ENCODE measurements around the gene TCAP.

Gene TCAP

DNA sequence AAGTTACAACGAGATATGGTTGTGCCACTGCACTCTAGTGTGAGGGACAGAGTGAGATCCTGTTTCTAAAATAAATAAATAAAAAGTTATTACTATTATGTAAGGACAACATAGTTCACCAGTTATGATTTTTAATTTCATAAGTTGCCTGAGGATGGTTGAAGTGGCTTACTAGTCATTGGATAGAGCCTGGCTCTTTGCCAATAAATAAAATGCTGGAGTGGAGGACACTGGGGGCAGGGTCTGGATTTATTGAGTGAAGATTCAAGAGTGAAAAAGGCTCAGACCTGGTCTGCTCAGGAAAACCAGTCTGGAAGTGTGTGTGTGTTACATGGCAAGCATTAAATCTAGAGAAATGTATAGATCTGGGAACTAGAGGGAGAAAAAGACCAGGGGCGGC, 26.1 kb upstream of the TCAP start:
- Histone ChIP-seq H4K20me1 (ENCODE audit: insufficient read depth, low read length) (peaks cover 35% of the 10 kb centered on the region), H3K36me3 (replicated peaks; ENCODE audit: low read depth, low read length) (no peaks in the 10 kb centered on the region), H3K4me1 (ENCODE audit: low read length) (peaks cover 28% of the 10 kb centered on the region), H3K4me3 (ENCODE audit: low read length) (no peak overlapping the region), H2AFZ (ENCODE audit: low read depth, low read length) (no peak overlapping the region), H3K9ac (ENCODE audit: low read length) (no peak overlapping the region), H3K27me3 (ENCODE audit: low read depth, low read length) (no peaks in the 10 kb centered on the region), H3K9me3 (ENCODE audit: insufficient read depth, low read length) (no peaks in the 10 kb centered on the region), H3K4me2 (ENCODE audit: low read length) (no peak overlapping the region), H3K27ac (ENCODE audit: low read length) (no peak overlapping the region), H3K79me2 (ENCODE audit: low read length) (peaks cover 52% of the 10 kb centered on the region)
- no peak for TF ChIP-seq EZH2phosphoT487 (IDR thresholded peaks at IDR 0.05; ENCODE audit: low read depth)
- TF ChIP-seq, protein P1, sequence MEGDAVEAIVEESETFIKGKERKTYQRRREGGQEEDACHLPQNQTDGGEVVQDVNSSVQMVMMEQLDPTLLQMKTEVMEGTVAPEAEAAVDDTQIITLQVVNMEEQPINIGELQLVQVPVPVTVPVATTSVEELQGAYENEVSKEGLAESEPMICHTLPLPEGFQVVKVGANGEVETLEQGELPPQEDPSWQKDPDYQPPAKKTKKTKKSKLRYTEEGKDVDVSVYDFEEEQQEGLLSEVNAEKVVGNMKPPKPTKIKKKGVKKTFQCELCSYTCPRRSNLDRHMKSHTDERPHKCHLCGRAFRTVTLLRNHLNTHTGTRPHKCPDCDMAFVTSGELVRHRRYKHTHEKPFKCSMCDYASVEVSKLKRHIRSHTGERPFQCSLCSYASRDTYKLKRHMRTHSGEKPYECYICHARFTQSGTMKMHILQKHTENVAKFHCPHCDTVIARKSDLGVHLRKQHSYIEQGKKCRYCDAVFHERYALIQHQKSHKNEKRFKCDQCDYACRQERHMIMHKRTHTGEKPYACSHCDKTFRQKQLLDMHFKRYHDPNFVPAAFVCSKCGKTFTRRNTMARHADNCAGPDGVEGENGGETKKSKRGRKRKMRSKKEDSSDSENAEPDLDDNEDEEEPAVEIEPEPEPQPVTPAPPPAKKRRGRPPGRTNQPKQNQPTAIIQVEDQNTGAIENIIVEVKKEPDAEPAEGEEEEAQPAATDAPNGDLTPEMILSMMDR (IDR thresholded peaks at IDR 0.05; ENCODE audit: low read depth, low read length): no peak

DNA sequence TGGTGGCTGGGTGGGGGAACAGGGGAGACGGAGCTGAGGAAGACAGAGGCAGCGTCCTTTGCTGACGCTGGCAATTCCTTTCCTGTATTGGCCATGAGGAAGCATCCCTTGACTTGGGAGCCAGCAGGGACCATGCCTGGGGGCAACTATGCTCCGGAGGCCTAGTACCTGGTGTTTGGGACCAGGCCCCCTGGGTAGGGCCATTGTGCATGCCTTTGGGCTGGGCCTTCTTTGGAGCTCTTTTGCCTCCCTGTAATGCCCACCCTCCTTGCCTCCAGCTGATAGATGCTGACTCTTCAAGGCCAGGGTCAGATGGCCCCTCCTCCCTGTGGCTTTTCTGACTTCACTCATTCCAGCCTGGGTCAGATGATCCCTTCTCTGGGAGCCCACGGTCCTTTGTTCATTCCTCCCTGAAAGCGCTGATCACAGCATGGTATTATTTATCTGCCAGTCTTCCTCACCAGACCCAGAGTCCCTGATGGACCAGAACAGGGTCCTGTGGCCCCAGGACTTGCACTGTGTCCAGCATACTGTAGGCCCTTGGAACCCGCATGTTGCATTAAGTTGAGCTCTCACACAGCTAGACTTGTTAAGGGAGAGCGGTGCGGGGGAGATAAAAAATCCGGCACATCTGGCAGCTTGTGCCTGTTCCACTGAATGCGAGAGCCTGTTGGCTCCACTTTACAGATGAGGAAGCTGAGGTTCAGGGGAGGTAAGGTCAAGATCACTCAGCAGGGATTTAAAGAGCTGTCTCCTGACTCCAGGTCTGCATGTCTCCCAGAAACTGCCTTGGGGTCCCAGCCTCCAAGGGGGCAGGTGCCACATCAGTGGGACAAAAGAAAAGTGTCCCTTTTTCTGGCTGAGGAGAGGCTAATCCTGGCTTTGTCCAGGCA, 25.3 kb upstream of the TCAP start:
- H3K9ac ChIP-seq (ENCODE audit: low read length): no peak overlapping the region
- no peaks in the 10 kb centered on the region for H3K9me3 ChIP-seq (ENCODE audit: insufficient read depth, low read length)
- no peak overlapping the region for H2AFZ ChIP-seq (ENCODE audit: low read depth, low read length)
- no peak for TF ChIP-seq EZH2phosphoT487 (IDR thresholded peaks at IDR 0.05; ENCODE audit: low read depth)
- TF ChIP-seq, protein P1 (IDR thresholded peaks at IDR 0.05; ENCODE audit: low read depth, low read length): no peak
- no peak overlapping the region for H3K4me2 ChIP-seq (ENCODE audit: low read length)
- no peak overlapping the region for H3K27ac ChIP-seq (ENCODE audit: low read length)
- no peaks in the 10 kb centered on the region for H3K36me3 ChIP-seq (replicated peaks; ENCODE audit: low read depth, low read length)
- no peaks in the 10 kb centered on the region for H3K27me3 ChIP-seq (ENCODE audit: low read depth, low read length)
- no peak overlapping the region for H3K4me3 ChIP-seq (ENCODE audit: low read length)
- peaks cover 28% of the 10 kb centered on the region for H3K4me1 ChIP-seq (ENCODE audit: low read length)
- peaks cover 38% of the 10 kb centered on the region for H4K20me1 ChIP-seq (ENCODE audit: insufficient read depth, low read length)
- H3K79me2 ChIP-seq (ENCODE audit: low read length): peaks cover 52% of the 10 kb centered on the region

DNA sequence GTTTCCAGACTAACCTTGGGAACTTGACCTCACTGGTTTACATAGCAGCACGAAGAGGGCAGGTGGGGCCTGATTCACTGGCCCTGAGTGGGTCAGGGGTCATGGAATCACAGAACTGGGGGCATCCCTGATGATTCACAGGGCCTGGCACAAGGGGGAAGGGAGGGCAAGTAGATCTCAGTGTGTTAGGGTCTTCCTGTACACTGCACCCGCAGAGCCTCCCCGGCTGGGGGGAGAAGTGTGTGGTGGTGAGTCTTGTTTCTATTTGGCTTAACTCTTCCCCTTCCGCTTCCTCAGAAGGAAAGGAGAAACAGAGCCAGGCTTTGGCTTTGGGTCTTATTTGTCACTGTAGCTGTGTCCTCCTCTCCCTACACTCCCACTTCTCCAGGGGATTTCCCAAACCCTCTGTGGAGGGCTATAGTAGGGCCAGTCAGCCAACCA, 24.5 kb upstream of the TCAP start:
- no peaks in the 10 kb centered on the region for H3K27me3 ChIP-seq (ENCODE audit: low read depth, low read length)
- no peak for TF ChIP-seq EZH2phosphoT487 (IDR thresholded peaks at IDR 0.05; ENCODE audit: low read depth)
- TF ChIP-seq, protein P1 (IDR thresholded peaks at IDR 0.05; ENCODE audit: low read depth, low read length): no peak
- no peak overlapping the region for H3K4me2 ChIP-seq (ENCODE audit: low read length)
- peaks cover 38% of the 10 kb centered on the region for H4K20me1 ChIP-seq (ENCODE audit: insufficient read depth, low read length)
- no peak overlapping the region for H3K27ac ChIP-seq (ENCODE audit: low read length)
- H3K4me1 ChIP-seq (ENCODE audit: low read length): peaks cover 28% of the 10 kb centered on the region
- H3K9me3 ChIP-seq (ENCODE audit: insufficient read depth, low read length): no peaks in the 10 kb centered on the region
- no peak overlapping the region for H3K9ac ChIP-seq (ENCODE audit: low read length)
- peaks cover 52% of the 10 kb centered on the region for H3K79me2 ChIP-seq (ENCODE audit: low read length)
- H3K36me3 ChIP-seq (replicated peaks; ENCODE audit: low read depth, low read length): no peaks in the 10 kb centered on the region
- no peak overlapping the region for H3K4me3 ChIP-seq (ENCODE audit: low read length)
- no peak overlapping the region for H2AFZ ChIP-seq (ENCODE audit: low read depth, low read length)

DNA sequence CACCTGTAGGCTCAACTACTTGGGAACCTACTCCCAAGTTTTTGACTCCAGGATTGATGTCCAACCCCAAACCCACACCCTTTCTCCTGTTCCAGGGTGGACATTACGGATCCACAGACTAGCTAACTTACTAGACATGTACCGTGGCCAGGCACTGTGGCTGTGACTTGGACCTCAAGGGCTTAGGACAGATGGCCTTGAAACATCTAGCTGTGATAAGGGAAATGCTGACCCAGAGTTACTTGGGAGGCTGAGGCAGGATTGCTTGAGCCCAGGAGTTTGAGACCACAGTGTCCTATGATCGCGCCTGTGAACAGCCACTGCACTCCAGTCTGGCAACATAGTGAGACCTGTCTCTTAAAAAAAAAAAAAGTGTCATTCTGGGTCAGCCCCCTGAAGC, 24.1 kb upstream of the TCAP start:
- Histone ChIP-seq H4K20me1 (ENCODE audit: insufficient read depth, low read length) (peaks cover 38% of the 10 kb centered on the region), H3K4me2 (ENCODE audit: low read length) (no peak overlapping the region), H3K36me3 (replicated peaks; ENCODE audit: low read depth, low read length) (no peaks in the 10 kb centered on the region), H3K4me1 (ENCODE audit: low read length) (peaks cover 27% of the 10 kb centered on the region), H2AFZ (ENCODE audit: low read depth, low read length) (no peak overlapping the region), H3K27ac (ENCODE audit: low read length) (no peak overlapping the region), H3K27me3 (ENCODE audit: low read depth, low read length) (no peaks in the 10 kb centered on the region), H3K4me3 (ENCODE audit: low read length) (no peak overlapping the region), H3K9ac (ENCODE audit: low read length) (no peak overlapping the region), H3K9me3 (ENCODE audit: insufficient read depth, low read length) (no peaks in the 10 kb centered on the region), H3K79me2 (ENCODE audit: low read length) (peaks cover 52% of the 10 kb centered on the region)
- no peak for TF ChIP-seq EZH2phosphoT487 (IDR thresholded peaks at IDR 0.05; ENCODE audit: low read depth)
- TF ChIP-seq, protein P1 (IDR thresholded peaks at IDR 0.05; ENCODE audit: low read depth, low read length): no peak

Measured in OCI-LY3 (cell line).